Rectal smooth muscle tissue (tissue), 1 donor: Measurements from ENCODE around the gene TIGD6.
"Not testable (repeated sequence)": the region's sequence is repeated elsewhere in the genome, so short reads cannot be mapped to it uniquely, and the experiment has no call there.

Experiments used
- H3K27ac ChIP-seq: one replicate; pipeline ENCODE4 v1.7.0; 2013; ENCODE audit warnings: low read depth, low read length, inconsistent platforms
- H3K27me3 ChIP-seq: one replicate; pipeline ENCODE4 v1.7.0; 2013; ENCODE audit warnings: low read length; ENCODE audit not compliant: control insufficient read depth, insufficient read depth
- H3K36me3 ChIP-seq: one replicate; pipeline ENCODE4 v1.7.0; 2013; ENCODE audit warnings: low read length; ENCODE audit not compliant: control insufficient read depth, insufficient read depth
- H3K4me1 ChIP-seq: one replicate; pipeline ENCODE4 v1.7.0; 2013; ENCODE audit warnings: low read length; ENCODE audit not compliant: control insufficient read depth, insufficient read depth
- H3K4me3 ChIP-seq: one replicate; pipeline ENCODE4 v1.7.0; 2013; ENCODE audit warnings: low read length
- H3K9ac ChIP-seq: one replicate; pipeline ENCODE4 v1.7.0; 2013; ENCODE audit warnings: low read length

Gene TIGD6

GRCh38 chr5:150028047-150028446, 27.6 kb upstream of the TIGD6 start:
- peaks cover 37% of the 10 kb centered on the region for H3K36me3 ChIP-seq
- H3K9ac ChIP-seq, H3K27me3 ChIP-seq, H3K4me1 ChIP-seq, H3K27ac ChIP-seq, H3K4me3 ChIP-seq: not testable (repeated sequence)

DNA sequence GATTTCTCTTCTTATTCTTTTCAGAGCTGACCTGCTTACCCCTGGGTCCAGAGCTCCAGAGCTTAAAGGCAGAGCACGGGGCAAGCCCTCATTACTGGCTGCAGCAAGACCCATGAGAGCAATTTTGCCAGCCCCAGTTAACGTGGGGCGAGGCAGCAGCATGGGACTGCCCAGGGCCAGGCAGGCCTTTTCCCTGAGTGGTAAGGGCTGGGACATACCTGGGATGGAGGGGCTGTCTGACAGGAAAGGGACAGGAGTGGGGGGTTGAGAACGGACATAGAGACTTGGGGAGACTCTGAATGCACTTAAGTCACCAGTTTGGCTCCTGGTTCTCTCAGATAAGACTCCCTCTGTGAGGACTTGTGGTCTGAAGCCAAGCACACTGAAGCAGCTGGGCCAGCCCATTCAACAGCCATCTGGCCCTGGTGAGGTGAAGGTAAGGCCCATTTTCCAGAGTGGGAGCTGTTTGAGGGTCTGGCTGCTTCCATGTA, 26.3 kb upstream of the TIGD6 start:
- no peak overlapping the region for H3K9ac ChIP-seq
- H3K4me1 ChIP-seq, result peaks cover 4% of the 10 kb centered on the region
- H3K4me3 ChIP-seq, result no peak overlapping the region
- no peaks in the 10 kb centered on the region for H3K27me3 ChIP-seq
- H3K27ac ChIP-seq, result no peak overlapping the region
- H3K36me3 ChIP-seq, result peaks cover 32% of the 10 kb centered on the region

DNA sequence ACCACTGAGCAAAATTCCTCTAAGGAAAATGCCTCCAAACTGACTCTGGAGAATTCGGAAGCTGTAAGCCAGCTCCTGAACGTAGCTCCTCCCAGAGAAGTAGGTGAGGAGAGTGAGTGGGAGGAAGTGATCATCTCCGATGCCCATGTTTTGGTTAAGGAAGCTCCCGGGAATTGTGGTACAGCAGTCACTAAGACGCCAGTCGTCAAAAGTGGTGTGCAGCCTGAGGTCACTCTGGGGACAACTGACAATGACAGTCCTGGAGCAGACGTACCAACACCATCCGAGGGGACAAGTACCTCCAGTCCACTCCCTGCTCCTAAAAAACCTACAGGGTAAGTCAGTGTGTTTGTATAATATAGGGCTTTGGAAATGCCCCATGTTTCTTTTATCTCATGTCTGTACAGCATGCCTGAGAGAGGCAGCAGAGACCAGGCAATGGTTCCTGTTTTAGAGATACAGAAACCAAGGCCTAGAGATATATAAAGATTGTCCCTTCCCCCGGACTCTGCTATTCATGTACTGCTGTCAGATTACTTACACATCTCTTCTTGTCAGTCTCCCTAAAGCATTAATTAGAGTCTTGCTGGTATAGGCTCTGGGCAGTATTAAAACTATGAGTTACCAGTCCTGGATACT, 24.0 kb upstream of the TIGD6 start:
- no peak overlapping the region for H3K9ac ChIP-seq
- no peak overlapping the region for H3K27ac ChIP-seq
- H3K4me1 ChIP-seq, result peaks cover 4% of the 10 kb centered on the region
- H3K4me3 ChIP-seq, result no peak overlapping the region
- H3K27me3 ChIP-seq, result no peaks in the 10 kb centered on the region
- H3K36me3 ChIP-seq, result peaks cover 39% of the 10 kb centered on the region

GRCh38 chr5:150023136-150023535, 22.7 kb upstream of the TIGD6 start:
- Histone ChIP-seq H3K4me3 (no peak overlapping the region), H3K27me3 (no peaks in the 10 kb centered on the region), H3K27ac (no peak overlapping the region), H3K9ac (no peak overlapping the region), H3K36me3 (peaks cover 49% of the 10 kb centered on the region), H3K4me1 (peaks cover 4% of the 10 kb centered on the region)

- no peaks in the 10 kb centered on the region for H3K27me3 ChIP-seq
- peaks cover 49% of the 10 kb centered on the region for H3K36me3 ChIP-seq
- no peak overlapping the region for H3K4me3 ChIP-seq
- H3K4me1 ChIP-seq, result peaks cover 4% of the 10 kb centered on the region
- no peak overlapping the region for H3K27ac ChIP-seq
- H3K9ac ChIP-seq, result no peak overlapping the region
Measured at GRCh38 chr5:150022681-150023080, 22.2 kb upstream of the TIGD6 start.

- Histone ChIP-seq H3K9ac (no peak overlapping the region), H3K4me1 (peaks cover 4% of the 10 kb centered on the region), H3K27ac (no peak overlapping the region), H3K36me3 (peaks cover 49% of the 10 kb centered on the region), H3K27me3 (no peaks in the 10 kb centered on the region), H3K4me3 (no peak overlapping the region)
Measured at GRCh38 chr5:150022158-150022531, 21.7 kb upstream of the TIGD6 start.

- Histone ChIP-seq H3K36me3 (peaks cover 45% of the 10 kb centered on the region), H3K27ac (no peak overlapping the region), H3K27me3 (no peaks in the 10 kb centered on the region), H3K9ac (no peak overlapping the region), H3K4me1 (peaks cover 4% of the 10 kb centered on the region), H3K4me3 (no peak overlapping the region)
Measured at GRCh38 chr5:150021491-150022157, 21.2 kb upstream of the TIGD6 start.

GRCh38 chr5:150020249-150020648, 19.8 kb upstream of the TIGD6 start:
- Histone ChIP-seq H3K4me3 (no peak overlapping the region), H3K36me3 (peaks cover 40% of the 10 kb centered on the region), H3K4me1 (peaks cover 4% of the 10 kb centered on the region), H3K27ac (no peak overlapping the region), H3K9ac (no peak overlapping the region), H3K27me3 (no peaks in the 10 kb centered on the region)

GRCh38 chr5:150017226-150018005, 17.0 kb upstream of the TIGD6 start:
- Histone ChIP-seq H3K27ac (no peak overlapping the region), H3K4me1 (peaks cover 4% of the 10 kb centered on the region), H3K9ac (no peak overlapping the region), H3K27me3 (no peaks in the 10 kb centered on the region), H3K4me3 (no peak overlapping the region), H3K36me3 (peaks cover 38% of the 10 kb centered on the region)

DNA sequence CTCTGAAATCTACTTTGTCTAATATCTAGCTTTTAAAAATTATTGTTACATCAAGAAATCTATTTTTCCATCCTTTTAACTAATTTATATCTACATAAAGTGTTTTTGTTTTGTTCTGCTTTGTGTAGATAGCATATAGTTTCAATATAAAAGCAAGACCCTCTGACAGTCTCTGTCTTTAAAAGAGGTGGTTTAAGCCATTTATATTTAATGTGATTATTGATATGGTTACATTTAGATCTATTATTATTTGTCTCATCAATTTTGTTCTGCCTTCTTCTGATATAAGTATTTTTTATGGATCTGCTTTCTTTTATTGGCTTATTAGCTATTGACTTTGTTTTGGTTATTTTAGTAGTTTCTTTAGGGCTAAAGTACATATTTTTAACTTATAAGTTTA, 16.1 kb upstream of the TIGD6 start:
- H3K36me3 ChIP-seq, result peaks cover 41% of the 10 kb centered on the region

GRCh38 chr5:150015415-150015814, 15.0 kb upstream of the TIGD6 start:
- Histone ChIP-seq H3K36me3 (peaks cover 40% of the 10 kb centered on the region), H3K4me1 (no peaks in the 10 kb centered on the region), H3K4me3 (no peak overlapping the region), H3K27me3 (no peaks in the 10 kb centered on the region), H3K9ac (no peak overlapping the region), H3K27ac (no peak overlapping the region)

More for the DNA sequence above, 16.1 kb upstream of the TIGD6 start:
- no peaks in the 10 kb centered on the region for H3K4me1 ChIP-seq
- no peak overlapping the region for H3K9ac ChIP-seq
- no peak overlapping the region for H3K4me3 ChIP-seq
- H3K27ac ChIP-seq, result no peak overlapping the region
- no peaks in the 10 kb centered on the region for H3K27me3 ChIP-seq

DNA sequence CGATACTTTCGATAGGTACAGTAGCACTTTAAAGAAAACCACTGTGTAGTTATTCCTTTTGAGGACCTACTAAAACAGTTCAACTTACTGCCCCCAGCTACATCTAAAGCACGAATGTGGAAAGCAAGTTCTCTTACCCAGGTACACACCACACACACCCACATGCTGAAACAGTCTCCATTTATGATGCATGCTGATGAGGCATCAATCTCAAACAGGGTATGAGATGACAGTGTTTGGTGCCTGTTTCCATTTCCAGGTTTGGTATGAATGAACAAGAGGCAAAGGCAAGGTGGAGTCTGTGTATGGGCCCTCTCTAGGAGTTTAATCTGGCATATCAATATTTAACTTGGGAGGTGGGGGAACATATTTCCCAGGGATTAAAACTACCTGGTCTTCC, 14.0 kb upstream of the TIGD6 start:
- H3K9ac ChIP-seq, result no peak overlapping the region
- no peak overlapping the region for H3K4me3 ChIP-seq
- peaks cover 42% of the 10 kb centered on the region for H3K36me3 ChIP-seq
- H3K27ac ChIP-seq, result no peak overlapping the region
- H3K27me3 ChIP-seq, result no peaks in the 10 kb centered on the region
- no peaks in the 10 kb centered on the region for H3K4me1 ChIP-seq
